H1 (cell line): ENCODE results near the gene CMBL. TPM values are rescaled to one million over a fixed set of nuclear protein-coding genes. Genes with fewer than 3 reads are reported as not detected.

Source experiments
- CTCF ChIA-PET: fragments of 300-600 bp; sonication (Branson Sonifier 250); formaldehyde crosslinking; loops from one replicate; lab custom pipeline; 2021; ENCODE audit not compliant: partially characterized antibody; lab: Charles Lee
- POLR2A ChIA-PET: fragments of 300-600 bp; sonication (Branson Sonifier 250); formaldehyde crosslinking; loops from one replicate; lab custom pipeline; 2021; ENCODE audit warnings: inconsistent platforms; ENCODE audit not compliant: partially characterized antibody; lab: Charles Lee
- DNase-seq, 2 experiments: peaks; one replicate each; pipeline versions ENCODE4 v3.0.0 to v3.0.0-alpha.2; 2010 to 2022; ENCODE audit warnings: low spot score in 2 of 2, low read depth in 1 of 2, mixed read lengths in 1 of 2
- FAIRE-seq: peaks from 2 replicates; lab custom pipeline; 2011; peaks lifted over from hg19 to GRCh38; lab: Jason Lieb, UNC
- H2AFZ ChIP-seq: 2 replicates; pipeline ENCODE4 v1.8.1; 2012; ENCODE audit warnings: low read length, inconsistent platforms
- H2AK5ac ChIP-seq: 2 replicates; pipeline ENCODE4 v1.6.1; 2013; ENCODE audit warnings: low read depth, low read length
- H2BK120ac ChIP-seq: replicated peaks from 2 replicates; pipeline ENCODE3; 2013; ENCODE audit warnings: low read depth, low read length, inconsistent platforms
- H2BK12ac ChIP-seq: 2 replicates; pipeline ENCODE4 v1.6.1; 2013; ENCODE audit warnings: low read depth, low read length
- H2BK15ac ChIP-seq: 2 replicates; pipeline ENCODE4 v1.6.1; 2013; ENCODE audit warnings: low read length
- H2BK20ac ChIP-seq: 2 replicates; pipeline ENCODE4 v1.6.1; 2013; ENCODE audit warnings: low read length
- H2BK5ac ChIP-seq: 2 replicates; pipeline ENCODE4 v1.6.1; 2013; ENCODE audit warnings: low read depth, low read length
- H3K14ac ChIP-seq: 2 replicates; pipeline ENCODE4 v1.6.1; 2013; ENCODE audit warnings: inconsistent platforms; ENCODE audit not compliant: insufficient read length
- H3K18ac ChIP-seq: 2 replicates; pipeline ENCODE4 v1.6.1; 2013; ENCODE audit warnings: low read length; ENCODE audit errors: extremely low read depth
- H3K23ac ChIP-seq: 2 replicates; pipeline ENCODE4 v1.6.1; 2013; ENCODE audit warnings: inconsistent platforms; ENCODE audit not compliant: insufficient read length
- H3K23me2 ChIP-seq: 2 replicates; pipeline ENCODE4 v1.6.1; 2013; ENCODE audit warnings: low read depth, low read length
- H3K27ac ChIP-seq: 2 replicates; pipeline ENCODE4 v1.6.1; 2011; ENCODE audit warnings: low read depth, low read length, inconsistent platforms
- H3K27me3 ChIP-seq, 4 experiments: replicated peaks in 1 of 4; 1 replicate in 1 of 4; 2 replicates in 3 of 4; pipeline versions ENCODE4 v1.6.1 to v1.8.1; 2011 to 2013; ENCODE audit warnings: low read length in 3 of 4, mild to moderate bottlenecking in 3 of 4, inconsistent platforms in 2 of 4, mixed read lengths in 2 of 4, moderate library complexity in 1 of 4; ENCODE audit not compliant: control insufficient read depth in 3 of 4, insufficient read depth in 3 of 4; ENCODE audit errors: extremely low read depth in 1 of 4
- H3K36me3 ChIP-seq, 4 experiments: 2 replicates each; pipeline versions ENCODE4 v1.6.1 to v1.8.1; 2011 to 2013; ENCODE audit warnings: mild to moderate bottlenecking in 4 of 4, low read length in 3 of 4, moderate library complexity in 2 of 4, control low read depth in 1 of 4, inconsistent platforms in 1 of 4; ENCODE audit not compliant: insufficient read depth in 4 of 4, control insufficient read depth in 2 of 4
- H3K4ac ChIP-seq: replicated peaks from 2 replicates; pipeline ENCODE3; 2013; ENCODE audit warnings: low read length, low read depth, mixed read lengths, inconsistent platforms; ENCODE audit not compliant: insufficient read length
- H3K4me1 ChIP-seq, 4 experiments: replicated peaks in 1 of 4; 1 replicate in 1 of 4; 2 replicates in 3 of 4; pipeline versions ENCODE4 v1.6.1 to v1.8.1; 2011 to 2013; ENCODE audit warnings: low read length in 3 of 4, inconsistent platforms in 2 of 4, mixed read lengths in 1 of 4; ENCODE audit not compliant: insufficient read depth in 4 of 4, control insufficient read depth in 3 of 4
- H3K4me2 ChIP-seq, 2 experiments: 2 replicates each; pipeline versions ENCODE4 v1.6.1 to v1.8.1; 2011 to 2013; ENCODE audit warnings: low read depth in 2 of 2, low read length in 2 of 2, control low read depth in 1 of 2, inconsistent platforms in 1 of 2, mild to moderate bottlenecking in 1 of 2; ENCODE audit not compliant: insufficient read depth in 1 of 2
- H3K4me3 ChIP-seq, 4 experiments: fragments of 200-600, 300-600 bp in 1 of 4; sonication (generic), shearing (Covaris generic), sonication (Bioruptor Twin) in 1 of 4; 2 replicates each; pipeline versions ENCODE4 v1.5.1 to v1.8.1; 2011 to 2016; ENCODE audit warnings: low read length in 4 of 4, low read depth in 3 of 4, control low read depth in 2 of 4, inconsistent platforms in 2 of 4, mild to moderate bottlenecking in 2 of 4, mixed read lengths in 1 of 4, moderate library complexity in 1 of 4; ENCODE audit not compliant: insufficient read depth in 2 of 4; ENCODE audit errors: extremely low read depth in 1 of 4
- H3K56ac ChIP-seq: replicated peaks from 2 replicates; pipeline ENCODE3; 2013; ENCODE audit warnings: low read depth, mild to moderate bottlenecking, mixed read lengths, low read length, inconsistent platforms; ENCODE audit not compliant: insufficient read length
- H3K79me1 ChIP-seq: 2 replicates; pipeline ENCODE4 v1.6.1; 2013; ENCODE audit warnings: low read depth, low read length, control low read depth
- H3K79me2 ChIP-seq, 2 experiments: 2 replicates each; pipeline versions ENCODE4 v1.6.1 to v1.8.1; 2012 to 2013; ENCODE audit warnings: low read length in 2 of 2, mild to moderate bottlenecking in 2 of 2, inconsistent platforms in 1 of 2; ENCODE audit not compliant: insufficient read depth in 2 of 2, control insufficient read depth in 1 of 2
- H3K9ac ChIP-seq, 4 experiments: replicated peaks in 1 of 4; 1 replicate in 1 of 4; 2 replicates in 3 of 4; pipeline versions ENCODE4 v1.6.1 to v1.8.1; 2011 to 2013; ENCODE audit warnings: low read depth in 3 of 4, low read length in 3 of 4, control low read depth in 2 of 4, mild to moderate bottlenecking in 2 of 4, moderate library complexity in 2 of 4, inconsistent platforms in 1 of 4; ENCODE audit errors: extremely low read depth in 1 of 4
- H3K9me3 ChIP-seq, 2 experiments: 2 replicates each; pipeline versions ENCODE4 v1.6.1 to v1.8.1; 2012 to 2013; ENCODE audit warnings: mild to moderate bottlenecking in 2 of 2, moderate library complexity in 2 of 2, control low read depth in 1 of 2, inconsistent platforms in 1 of 2, low read depth in 1 of 2, low read length in 1 of 2, mixed read lengths in 1 of 2; ENCODE audit not compliant: insufficient read depth in 2 of 2
- H4K20me1 ChIP-seq, 2 experiments: replicated peaks in 1 of 2; 2 replicates each; pipeline versions ENCODE3 to v1.8.1; 2011 to 2013; ENCODE audit warnings: inconsistent platforms in 2 of 2, low read length in 2 of 2, mild to moderate bottlenecking in 1 of 2; ENCODE audit not compliant: insufficient read depth in 2 of 2, control insufficient read depth in 1 of 2
- H4K5ac ChIP-seq: 2 replicates; pipeline ENCODE4 v1.6.1; 2013; ENCODE audit warnings: low read length, low read depth, mixed read lengths, inconsistent platforms; ENCODE audit not compliant: insufficient read length
- H4K8ac ChIP-seq: 2 replicates; pipeline ENCODE4 v1.8.0; 2013; ENCODE audit warnings: mild to moderate bottlenecking, moderate library complexity, low read length, inconsistent platforms; ENCODE audit not compliant: insufficient read depth; ENCODE audit errors: extremely low read depth
- H4K91ac ChIP-seq: replicated peaks from 2 replicates; pipeline ENCODE3; 2013; ENCODE audit warnings: low read length, mixed read lengths, inconsistent platforms; ENCODE audit not compliant: insufficient read length
- BACH1 ChIP-seq: IDR thresholded peaks from 2 replicates; pipeline ENCODE4 v1.6.1; 2012; ENCODE audit warnings: low read length, improper control_type of control experiment
- CBX5 ChIP-seq: fragments of 300-800, 300-1000 bp; sonication (generic); IDR thresholded peaks from 2 replicates; pipeline ENCODE4 v1.7.1; 2016; ENCODE audit warnings: antibody characterized with exemption, low read length, low read depth
- E2F6 ChIP-seq: IDR thresholded peaks from 2 replicates; pipeline ENCODE4 v1.6.1; 2012; ENCODE audit warnings: inconsistent platforms
- KDM5A ChIP-seq: fragments of 200-600 bp; IDR thresholded peaks from 2 replicates; pipeline ENCODE4 v1.7.1; 2012; ENCODE audit warnings: mild to moderate bottlenecking, low read length, inconsistent platforms, mixed read lengths
- PHF8 ChIP-seq: fragments of 200-600 bp; sonication (generic); conservative IDR thresholded peaks from 2 replicates; pipeline ENCODE4 v1.7.1; 2012; ENCODE audit warnings: low read depth, mild to moderate bottlenecking, inconsistent platforms, low read length, moderate library complexity
- POLR2A ChIP-seq, 2 experiments: IDR thresholded peaks; 1 replicate in 1 of 2; 2 replicates in 1 of 2; pipeline ENCODE4 v1.6.1; 2011; ENCODE audit warnings: low read depth in 2 of 2, low read length in 2 of 2, mild to moderate bottlenecking in 2 of 2; ENCODE audit errors: control extremely low read depth in 1 of 2
- RBBP5 ChIP-seq: IDR thresholded peaks from 2 replicates; pipeline ENCODE4 v1.7.1; 2012; ENCODE audit warnings: low read depth, mild to moderate bottlenecking, inconsistent platforms, low read length, moderate library complexity, borderline replicate concordance
- SIRT6 ChIP-seq: IDR thresholded peaks from one replicate; pipeline ENCODE4 v1.7.1; 2012; ENCODE audit warnings: low read length, inconsistent platforms
- SIX5 ChIP-seq: IDR thresholded peaks from 2 replicates; pipeline ENCODE4 v1.6.1; 2011; ENCODE audit warnings: mild to moderate bottlenecking, low read depth, low read length
- TCF12 ChIP-seq: IDR thresholded peaks from 2 replicates; pipeline ENCODE4 v1.6.1; 2011; ENCODE audit warnings: low read depth, mild to moderate bottlenecking, low read length
- TEAD4 ChIP-seq: IDR thresholded peaks from 2 replicates; pipeline ENCODE4 v1.6.1; 2012; ENCODE audit warnings: low read depth, low read length, inconsistent platforms, mixed read lengths
- WGBS, 2 experiments: shearing (Covaris generic) in 1 of 2; methylation state at CpG; one replicate each; pipeline versions ENCODE4 v1.1.6 to v1.1.7; 2013 to 2015; ENCODE audit warnings: low lambda C conversion rate in 2 of 2, mixed read lengths in 2 of 2, inconsistent platforms in 1 of 2, low coverage in 1 of 2, missing lambda C conversion rate in 1 of 2; ENCODE audit not compliant: insufficient replicate concordance in 2 of 2, insufficient coverage in 1 of 2, insufficient read length in 1 of 2; ENCODE audit errors: extremely low coverage in 1 of 2, missing lambda C conversion rate in 1 of 2; 5-methylcytosine and 5-hydroxymethylcytosine counted together
- polyA plus RNA-seq, 7 experiments: library from polyadenylated mRNA; depleted of rRNA in 3 of 7; stranded (reverse) in 5 of 7; unstranded in 2 of 7; fragments of >200 nt in 5 of 7; fragments of 200-250 nt in 2 of 7; gene quantifications; 1 replicate in 5 of 7; 2 replicates in 1 of 7; 4 replicates in 1 of 7; pipeline versions ENCODE4 v1.2.1 to v1.2.3, GENCODE V29; 2011 to 2013; ENCODE audit warnings: missing spikeins in 2 of 7, mixed read lengths in 2 of 7
- total RNA-seq: library from RNA; stranded (reverse); fragmentation: NEBNext Ultra II Directional; extraction: Animal tissue kit (Norgen Biotek cat#: 25700); gene quantifications from 2 replicates; pipeline ENCODE4 v1.2.1, GENCODE V29; 2021
- TF ChIP-seq, protein P1 (sequence below): IDR thresholded peaks from 2 replicates; pipeline ENCODE4 v1.6.1; 2011; ENCODE audit warnings: low read length, improper control_type of control experiment

The CMBL gene
- total and polyA plus RNA-seq, 2 of the 8 experiments (the other 6 are each of a cell fraction or from before 2014, with no cell fraction given): 27.9 to 32.1 TPM

DNA sequence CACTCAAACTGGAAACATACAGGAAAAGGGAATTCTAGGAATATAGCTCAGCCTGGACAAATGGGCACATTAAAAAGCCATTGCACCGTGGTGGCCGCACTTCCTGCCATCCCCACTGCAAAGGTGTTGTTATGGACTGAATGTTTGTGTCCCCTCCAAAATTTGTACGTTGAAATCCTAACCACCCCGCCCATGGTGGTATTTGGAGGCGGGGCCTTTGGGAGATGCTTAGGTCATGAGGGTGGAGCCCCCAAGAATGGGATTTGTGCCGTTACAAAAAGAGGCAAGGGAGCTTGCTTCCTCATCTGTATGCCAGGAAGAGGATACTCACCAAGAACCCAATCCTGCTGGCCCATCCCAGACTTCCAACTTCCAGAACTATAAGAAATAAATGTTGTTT is 1.1 kb upstream of the CMBL start:
- Histone ChIP-seq H2BK120ac (no peak overlapping the region), H4K5ac (no peak overlapping the region), H3K4me1 (peaks cover 0 to 6% (median 4%) of the 10 kb centered on the region in 4 experiments; a peak in 5 of 7 replicates), H3K79me1 (no peaks in the 10 kb centered on the region), H2AFZ (no peak overlapping the region), H3K27me3 (peaks cover 0 to 2% (median 0%) of the 10 kb centered on the region in 4 experiments; a peak in 1 of 7 replicates), H3K79me2 (no peaks in the 10 kb centered on the region), H3K23ac (no peak overlapping the region), H4K20me1 (peaks cover 0 to 6% of the 10 kb centered on the region in 2 experiments), H3K14ac (no peak overlapping the region), H2BK15ac (no peak overlapping the region), H3K56ac (no peak overlapping the region), H4K91ac (no peak overlapping the region), H3K18ac (no peak overlapping the region), H3K9me3 (no peaks in the 10 kb centered on the region), H2AK5ac (no peak overlapping the region), H3K23me2 (peaks cover 6% of the 10 kb centered on the region), H3K4ac (no peak overlapping the region), H3K36me3 (no peaks in the 10 kb centered on the region), H3K27ac (no peak overlapping the region), H3K9ac (no peak overlapping the region), H3K4me2 (no peak overlapping the region), H4K8ac (no peak overlapping the region), H2BK5ac (no peak overlapping the region), H2BK12ac (no peak overlapping the region), H2BK20ac (no peak overlapping the region), H3K4me3 (no peak overlapping the region)
- POLR2A ChIA-PET: interaction anchor here (1.3 to 1.6 kb wide), 3 partner anchors 10 to 44 kb away, joined by 3 to 8 read pairs (median 5); partner anchors contain the start of gene MARCHF6
- no peak for TF ChIP-seq CBX5
- TF ChIP-seq POLR2A (IDR thresholded peaks at IDR 0.05; ENCODE audit: control extremely low read depth in 1 of 2, low read depth in 2 of 2, low read length in 2 of 2): no peak
- no peak for TF ChIP-seq PHF8
- TF ChIP-seq TEAD4: no peak
- TF ChIP-seq BACH1: no peak
- no peak for TF ChIP-seq TCF12
- TF ChIP-seq, protein P1, sequence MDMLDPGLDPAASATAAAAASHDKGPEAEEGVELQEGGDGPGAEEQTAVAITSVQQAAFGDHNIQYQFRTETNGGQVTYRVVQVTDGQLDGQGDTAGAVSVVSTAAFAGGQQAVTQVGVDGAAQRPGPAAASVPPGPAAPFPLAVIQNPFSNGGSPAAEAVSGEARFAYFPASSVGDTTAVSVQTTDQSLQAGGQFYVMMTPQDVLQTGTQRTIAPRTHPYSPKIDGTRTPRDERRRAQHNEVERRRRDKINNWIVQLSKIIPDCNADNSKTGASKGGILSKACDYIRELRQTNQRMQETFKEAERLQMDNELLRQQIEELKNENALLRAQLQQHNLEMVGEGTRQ: no peak
- TF ChIP-seq RBBP5: no peak
- TF ChIP-seq SIX5: no peak
- no peak for TF ChIP-seq KDM5A
- no peak for TF ChIP-seq E2F6
- no peak for TF ChIP-seq SIRT6
- CTCF ChIA-PET: interaction anchor here (1.2 to 1.8 kb wide), 4 partner anchors 21 to 96 kb away, joined by 3 to 4 read pairs (median 3); no protein-coding TSS in a partner anchor
- DNase-seq (no peak), FAIRE-seq (no peak)
- 73% methylated on average over 6 of the region's 6 CpGs; no CpG with 5 or more reads in 1 of the 2 experiments for WGBS, 2 experiments
